HEK293T (cell line): ENCODE results near the gene KRTAP19-2.

Source experiments
- BHLHE40 ChIP-seq: fragments of 450-650 bp; IDR thresholded peaks from 2 replicates; pipeline ENCODE4 v1.6.1; 2016; ENCODE audit warnings: mild to moderate bottlenecking, moderate library complexity, borderline replicate concordance
- CTBP1 ChIP-seq: fragments of 450-650 bp; IDR thresholded peaks from 2 replicates; pipeline ENCODE4 v1.6.1; 2016; ENCODE audit warnings: borderline replicate concordance
- ELF4 ChIP-seq: fragments of 450-650 bp; IDR thresholded peaks from 2 replicates; pipeline ENCODE4 v1.6.1; 2017; ENCODE audit warnings: antibody characterized with exemption
- FOXA1 ChIP-seq: fragments of 450-650 bp; IDR thresholded peaks from 2 replicates; pipeline ENCODE4 v1.6.1; 2016; ENCODE audit warnings: mild to moderate bottlenecking
- FOXK2 ChIP-seq: fragments of 450-650 bp; IDR thresholded peaks from 2 replicates; pipeline ENCODE4 v1.6.1; 2016; ENCODE audit warnings: mild to moderate bottlenecking
- FOXM1 ChIP-seq: fragments of 450-650 bp; IDR thresholded peaks from 2 replicates; pipeline ENCODE4 v1.6.1; 2017; ENCODE audit warnings: mild to moderate bottlenecking, borderline replicate concordance
- HDGF ChIP-seq: fragments of 450-650 bp; IDR thresholded peaks from 2 replicates; pipeline ENCODE4 v1.6.1; 2017; ENCODE audit warnings: antibody characterized with exemption, borderline replicate concordance
- LEF1 ChIP-seq: fragments of 450-650 bp; IDR thresholded peaks from 2 replicates; pipeline ENCODE4 v1.6.1; 2017; ENCODE audit warnings: mild to moderate bottlenecking, borderline replicate concordance
- NFRKB ChIP-seq: fragments of 450-650 bp; IDR thresholded peaks from 2 replicates; pipeline ENCODE4 v1.6.1; 2016; ENCODE audit warnings: mild to moderate bottlenecking, moderate library complexity
- PKNOX1 ChIP-seq: fragments of 450-650 bp; IDR thresholded peaks from 2 replicates; pipeline ENCODE4 v1.6.1; 2016
- SP1 ChIP-seq: fragments of 450-650 bp; IDR thresholded peaks from 2 replicates; pipeline ENCODE4 v1.6.1; 2017
- SUZ12 ChIP-seq: fragments of 450-650 bp; IDR thresholded peaks from 2 replicates; pipeline ENCODE4 v1.6.1; 2016; ENCODE audit warnings: mild to moderate bottlenecking
- TARDBP ChIP-seq: fragments of 450-650 bp; IDR thresholded peaks from 2 replicates; pipeline ENCODE4 v1.6.1; 2016
- ZNF384 ChIP-seq: fragments of 450-650 bp; IDR thresholded peaks from 2 replicates; pipeline ENCODE4 v1.6.1; 2016

GRCh38 chr21:30482130-30482529, 5.1 kb downstream of the KRTAP19-2 start:
- no peak for TF ChIP-seq CTBP1
- TF ChIP-seq FOXK2: no peak
- TF ChIP-seq FOXM1: no peak
- no peak for TF ChIP-seq TARDBP
- no peak for TF ChIP-seq NFRKB
- TF ChIP-seq BHLHE40: no peak
- TF ChIP-seq ZNF384: no peak
- TF ChIP-seq PKNOX1: no peak
- TF ChIP-seq HDGF: no peak
- TF ChIP-seq SUZ12: no peak
- no peak for TF ChIP-seq ELF4
- TF ChIP-seq LEF1: no peak
- no peak for TF ChIP-seq SP1
- no peak for TF ChIP-seq FOXA1
